Stomach (tissue), 4 donors: ENCODE results near the gene USP34.

Experiments used
- EP300 ChIP-seq: sonication (generic); formaldehyde crosslinking; IDR thresholded peaks from one replicate; pipeline ENCODE4 v1.6.1; 2017; ENCODE audit warnings: antibody characterized with exemption
- POLR2AphosphoS5 ChIP-seq, 3 donors: sonication (generic); formaldehyde crosslinking; IDR thresholded peaks; one replicate each; pipeline ENCODE4 v1.6.1; 2016; ENCODE audit warnings: antibody characterized with exemption in 3 of 3
- TF ChIP-seq, protein P1 (sequence below), 7 experiments: fragments of 450-650 bp in 4 of 7; fragments of 200-600 bp in 3 of 7; sonication (generic) in 3 of 7; IDR thresholded peaks; one replicate each; pipeline ENCODE4 v1.5.1; 2016 to 2019; ENCODE audit warnings: antibody characterized with exemption in 7 of 7, control low read depth in 2 of 7, mild to moderate bottlenecking in 1 of 7

DNA sequence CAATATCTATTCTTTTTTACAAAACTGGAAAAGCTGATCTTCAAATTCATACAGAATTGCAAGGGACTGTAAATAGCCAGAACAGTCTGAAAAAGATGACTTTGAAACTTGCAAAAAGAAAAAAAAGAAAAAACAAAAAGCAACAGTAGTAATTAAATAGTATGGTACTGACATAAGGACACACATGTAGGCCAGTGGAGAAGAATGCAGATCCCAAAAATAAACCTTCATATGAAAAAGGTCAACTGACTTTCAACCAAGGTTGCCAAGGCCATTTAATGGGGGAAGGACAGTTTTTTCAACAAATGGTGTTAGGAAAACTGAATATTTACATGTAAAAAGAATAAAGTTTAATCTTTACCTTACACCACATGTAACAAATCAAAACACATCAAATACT, 111.8 kb downstream of the USP34 start:
- no peak for TF ChIP-seq POLR2AphosphoS5 (IDR thresholded peaks at IDR 0.05)
- TF ChIP-seq, protein P1, sequence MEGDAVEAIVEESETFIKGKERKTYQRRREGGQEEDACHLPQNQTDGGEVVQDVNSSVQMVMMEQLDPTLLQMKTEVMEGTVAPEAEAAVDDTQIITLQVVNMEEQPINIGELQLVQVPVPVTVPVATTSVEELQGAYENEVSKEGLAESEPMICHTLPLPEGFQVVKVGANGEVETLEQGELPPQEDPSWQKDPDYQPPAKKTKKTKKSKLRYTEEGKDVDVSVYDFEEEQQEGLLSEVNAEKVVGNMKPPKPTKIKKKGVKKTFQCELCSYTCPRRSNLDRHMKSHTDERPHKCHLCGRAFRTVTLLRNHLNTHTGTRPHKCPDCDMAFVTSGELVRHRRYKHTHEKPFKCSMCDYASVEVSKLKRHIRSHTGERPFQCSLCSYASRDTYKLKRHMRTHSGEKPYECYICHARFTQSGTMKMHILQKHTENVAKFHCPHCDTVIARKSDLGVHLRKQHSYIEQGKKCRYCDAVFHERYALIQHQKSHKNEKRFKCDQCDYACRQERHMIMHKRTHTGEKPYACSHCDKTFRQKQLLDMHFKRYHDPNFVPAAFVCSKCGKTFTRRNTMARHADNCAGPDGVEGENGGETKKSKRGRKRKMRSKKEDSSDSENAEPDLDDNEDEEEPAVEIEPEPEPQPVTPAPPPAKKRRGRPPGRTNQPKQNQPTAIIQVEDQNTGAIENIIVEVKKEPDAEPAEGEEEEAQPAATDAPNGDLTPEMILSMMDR (IDR thresholded peaks at IDR 0.05): no peak
- TF ChIP-seq EP300: no peak
